Measurements from ENCODE around the gene MSL2. TPM values are rescaled to one million over a fixed set of nuclear protein-coding genes. Genes with fewer than 3 reads are reported as not detected.

Gene MSL2
- total RNA-seq, 1 experiment from 2014 or later = 10.7 TPM

- H3K4me3 ChIP-seq (ENCODE audit: insufficient read depth, low read depth, low read length) = no peak overlapping the region
- no peak for DNase-seq
- H3K27me3 ChIP-seq (ENCODE audit: control insufficient read depth, insufficient read depth, low read length) = no peaks in the 10 kb centered on the region
- H3K36me3 ChIP-seq (replicated peaks; ENCODE audit: control insufficient read depth, insufficient read depth, low read length) = no peaks in the 10 kb centered on the region
Measured at GRCh38 chr3:136105044-136105443, 91.1 kb downstream of the MSL2 start.

Other genes with a start within 250 kb of the MSL2 start
- gene PPP2R3A, start 230.6 kb downstream of the MSL2 start, total RNA-seq (2014; rRNA removed; shearing (Covaris generic)) = 10.2 and 12.5 TPM in 2 replicates
- 98.0 and 117 TPM in 2 replicates for gene PCCB, start 54.0 kb upstream of the MSL2 start, total RNA-seq (2014; rRNA removed; shearing (Covaris generic))